Endothelial cell of umbilical vein (primary cell): ENCODE data around the gene SRA1. TPM values are rescaled to one million over a fixed set of nuclear protein-coding genes. Genes with fewer than 3 reads are reported as not detected.
A peak's percentile ranks its signal among the peaks of the same experiment; 100 is the strongest.

Experiments used
- BruUV-seq: library from RNA; stranded (reverse); fragments of 400-500 nt; replicated peaks from 2 replicates; lab custom pipeline; 2021; lab: Mats Ljungman, UMichigan
- CTCF ChIA-PET: fragments of 300-600, 350-600 bp; sonication (Branson Sonifier 250); formaldehyde crosslinking; loops from one replicate; lab custom pipeline; 2021; ENCODE audit warnings: antibody characterized with exemption, inconsistent platforms; lab: Charles Lee
- POLR2A ChIA-PET: fragments of 300-600, 350-600 bp; sonication (Branson Sonifier 250); formaldehyde crosslinking; loops from one replicate; lab custom pipeline; 2021; ENCODE audit warnings: antibody characterized with exemption, inconsistent platforms; lab: Charles Lee
- DNase-seq: peaks from one replicate; pipeline ENCODE4 v3.0.0-alpha.2; 2011; ENCODE audit warnings: low read depth, low spot score
- FAIRE-seq: peaks from 2 replicates; lab custom pipeline; 2011; peaks lifted over from hg19 to GRCh38; lab: Jason Lieb, UNC
- H2AFZ ChIP-seq: 2 replicates; pipeline ENCODE4 v1.6.0; 2012; ENCODE audit warnings: low read depth, low read length, control low read depth, inconsistent platforms
- H3K27ac ChIP-seq: 2 replicates; pipeline ENCODE4 v1.5.1; 2011; ENCODE audit warnings: low read depth, mild to moderate bottlenecking, control low read depth, low read length, moderate library complexity; ENCODE audit not compliant: insufficient read depth
- H3K27me3 ChIP-seq, 2 experiments: 2 replicates each; pipeline versions ENCODE4 v1.6.0 to v1.6.1; 2011; ENCODE audit warnings: low read length in 2 of 2, mixed read lengths in 1 of 2; ENCODE audit not compliant: control insufficient read depth in 2 of 2, insufficient read depth in 2 of 2
- H3K36me3 ChIP-seq, 2 experiments: 2 replicates in 1 of 2; 3 replicates in 1 of 2; pipeline ENCODE4 v1.5.1; 2011; ENCODE audit warnings: low read length in 2 of 2, mild to moderate bottlenecking in 1 of 2, moderate library complexity in 1 of 2; ENCODE audit not compliant: control insufficient read depth in 2 of 2, insufficient read depth in 2 of 2; ENCODE audit errors: extremely low read depth in 1 of 2
- H3K4me1 ChIP-seq: 3 replicates; pipeline ENCODE4 v1.5.1; 2011; ENCODE audit warnings: mild to moderate bottlenecking, low read length; ENCODE audit not compliant: control insufficient read depth, insufficient read depth; ENCODE audit errors: extremely low read depth
- H3K4me2 ChIP-seq: 2 replicates; pipeline ENCODE4 v1.6.1; 2011; ENCODE audit warnings: low read length, control low read depth, mixed read lengths; ENCODE audit not compliant: insufficient read depth
- H3K4me3 ChIP-seq, 3 experiments: fragments of 200-600 bp in 1 of 3; sonication (generic), shearing (Covaris generic) in 1 of 3; replicated peaks in 1 of 3; 2 replicates each; pipeline ENCODE4 v1.5.1; 2011 to 2016; ENCODE audit warnings: control low read depth in 3 of 3, low read length in 3 of 3, mild to moderate bottlenecking in 2 of 3, inconsistent platforms in 1 of 3, low read depth in 1 of 3, moderate library complexity in 1 of 3; ENCODE audit not compliant: insufficient read depth in 1 of 3
- H3K79me2 ChIP-seq: 2 replicates; pipeline ENCODE4 v1.6.0; 2012; ENCODE audit warnings: low read length, inconsistent platforms; ENCODE audit not compliant: control insufficient read depth, insufficient read depth
- H3K9ac ChIP-seq: replicated peaks from 2 replicates; pipeline ENCODE3; 2011; ENCODE audit warnings: low read length, control low read depth; ENCODE audit not compliant: insufficient read depth; ENCODE audit errors: extremely low read depth
- H3K9me1 ChIP-seq: replicated peaks from 3 replicates; pipeline ENCODE4 v1.6.0; 2011; ENCODE audit warnings: mild to moderate bottlenecking, low read length; ENCODE audit not compliant: control insufficient read depth, insufficient read depth; ENCODE audit errors: extremely low read depth
- H3K9me3 ChIP-seq: replicated peaks from 2 replicates; pipeline ENCODE4 v1.5.1; 2012; ENCODE audit warnings: low read length, inconsistent platforms; ENCODE audit not compliant: control insufficient read depth, insufficient read depth
- H4K20me1 ChIP-seq: replicated peaks from 2 replicates; pipeline ENCODE3; 2011; ENCODE audit warnings: mild to moderate bottlenecking, low read length; ENCODE audit not compliant: control insufficient read depth, insufficient read depth; ENCODE audit errors: extremely low read depth
- EZH2 ChIP-seq: IDR thresholded peaks from 2 replicates; pipeline ENCODE4 v1.6.1; 2012; ENCODE audit warnings: borderline replicate concordance, low read depth, mild to moderate bottlenecking, moderate library complexity, low read length, inconsistent platforms; ENCODE audit not compliant: severe bottlenecking
- FOS ChIP-seq: IDR thresholded peaks from 2 replicates; pipeline ENCODE4 v1.6.1; 2011; ENCODE audit warnings: mild to moderate bottlenecking, low read length, moderate library complexity, borderline replicate concordance; ENCODE audit not compliant: insufficient read depth
- GATA2 ChIP-seq: IDR thresholded peaks from 2 replicates; pipeline ENCODE4 v1.7.0; 2011; ENCODE audit warnings: low read depth, mild to moderate bottlenecking, moderate library complexity, mixed read lengths, low read length; ENCODE audit not compliant: insufficient read length, insufficient read depth
- JUN ChIP-seq: IDR thresholded peaks from 2 replicates; pipeline ENCODE4 v1.6.1; 2011; ENCODE audit warnings: borderline replicate concordance, low read depth; ENCODE audit not compliant: insufficient read length, insufficient read depth
- MAX ChIP-seq: IDR thresholded peaks from 2 replicates; pipeline ENCODE4 v1.6.1; 2011; ENCODE audit not compliant: insufficient read depth, insufficient read length
- MYC ChIP-seq: IDR thresholded peaks from one replicate; pipeline ENCODE4 v1.6.1; 2011; ENCODE audit warnings: mild to moderate bottlenecking, low read depth, low read length
- POLR2A ChIP-seq: IDR thresholded peaks from 2 replicates; pipeline ENCODE4 v1.6.1; 2012; ENCODE audit warnings: low read depth, mild to moderate bottlenecking, control low read depth, low read length
- POLR2AphosphoS5 ChIP-seq: IDR thresholded peaks from 2 replicates; pipeline ENCODE4 v1.6.1; 2012; ENCODE audit warnings: low read depth, mild to moderate bottlenecking, control low read depth, low read length, moderate library complexity; ENCODE audit not compliant: insufficient read depth
- dilution Hi-C: fragments of 300-500 bp; cut with MboI; formaldehyde crosslinking; loops from one replicate; pipeline ENCODE4 v1.15.0; 2019; ENCODE audit warnings: low sequenced_read_pairs; ENCODE audit not compliant: extremely low pct_ligation_motif_present
- intact Hi-C: fragments of 100-400 bp; cut with micrococcal nuclease; formaldehyde crosslinking; loops from one replicate; pipeline ENCODE4 v1.10.0; 2022
- polyA plus RNA-seq, 4 experiments: library from polyadenylated mRNA; depleted of rRNA in 3 of 4; stranded (reverse) in 3 of 4; unstranded in 1 of 4; fragments of >200 nt; gene quantifications; 2 replicates each; pipeline versions ENCODE4 v1.2.1 to v1.2.3, GENCODE V29; 2011 to 2012; ENCODE audit warnings: missing spikeins in 1 of 4
- total RNA-seq: library from RNA; stranded (reverse); gene quantifications from 2 replicates; pipeline ENCODE4 v1.2.3, GENCODE V29; 2021
- TF ChIP-seq, protein P1 (sequence below), 2 donors: IDR thresholded peaks; 1 replicate in 1 of 2; 2 replicates in 1 of 2; pipeline ENCODE4 v1.5.1; 2011; ENCODE audit warnings: low read length in 2 of 2, mild to moderate bottlenecking in 2 of 2, moderate library complexity in 2 of 2, control low read depth in 1 of 2, inconsistent platforms in 1 of 2, low read depth in 1 of 2; ENCODE audit not compliant: insufficient read depth in 1 of 2; ENCODE audit errors: extremely low read depth in 1 of 2

The SRA1 gene
- total and polyA plus RNA-seq, 2 donors (not counting 3 experiments of a cell fraction or from before 2014, with no cell fraction given) = 17.6 to 19.7 TPM

GRCh38 chr5:140564196-140565023 lies 7.1 kb upstream of the SRA1 start, which contains the start of the genes APBB3 and SLC35A4:
TSS of gene APBB3 (minus strand) at chr5:140564598. CDS start at chr5:140564245, 353 bp downstream.
TSS of gene SLC35A4 (plus strand) at chr5:140564828. CDS start at chr5:140567170, 2,342 bp downstream.
- peaks cover 9% of the 10 kb centered on the region for H3K79me2 ChIP-seq
- CTCF ChIA-PET = interaction anchor here (0.6 to 3.3 kb wide), 9 partner anchors 17 to 192 kb away, joined by 3 to 22 read pairs (median 6); partner anchors contain the start of genes CD14, EIF4EBP3, IK and NDUFA2
- H3K4me1 ChIP-seq = peaks cover 8% of the 10 kb centered on the region
- BruUV-seq = TSS peak; percentile 18
- H3K4me3 ChIP-seq = peak within 1 kb of the TSS; percentile 49 to 84 (median 73)
- DNase-seq (peak; percentile 97), FAIRE-seq (peak; percentile 97)
- TF ChIP-seq FOS (no peak), JUN (peak; percentile 64), POLR2A (peak; percentile 83), GATA2 (no peak), POLR2AphosphoS5 (peak; percentile 87), EZH2 (no peak), MAX (peak; percentile 97), MYC (peak; percentile 67)
- TF ChIP-seq, protein P1, sequence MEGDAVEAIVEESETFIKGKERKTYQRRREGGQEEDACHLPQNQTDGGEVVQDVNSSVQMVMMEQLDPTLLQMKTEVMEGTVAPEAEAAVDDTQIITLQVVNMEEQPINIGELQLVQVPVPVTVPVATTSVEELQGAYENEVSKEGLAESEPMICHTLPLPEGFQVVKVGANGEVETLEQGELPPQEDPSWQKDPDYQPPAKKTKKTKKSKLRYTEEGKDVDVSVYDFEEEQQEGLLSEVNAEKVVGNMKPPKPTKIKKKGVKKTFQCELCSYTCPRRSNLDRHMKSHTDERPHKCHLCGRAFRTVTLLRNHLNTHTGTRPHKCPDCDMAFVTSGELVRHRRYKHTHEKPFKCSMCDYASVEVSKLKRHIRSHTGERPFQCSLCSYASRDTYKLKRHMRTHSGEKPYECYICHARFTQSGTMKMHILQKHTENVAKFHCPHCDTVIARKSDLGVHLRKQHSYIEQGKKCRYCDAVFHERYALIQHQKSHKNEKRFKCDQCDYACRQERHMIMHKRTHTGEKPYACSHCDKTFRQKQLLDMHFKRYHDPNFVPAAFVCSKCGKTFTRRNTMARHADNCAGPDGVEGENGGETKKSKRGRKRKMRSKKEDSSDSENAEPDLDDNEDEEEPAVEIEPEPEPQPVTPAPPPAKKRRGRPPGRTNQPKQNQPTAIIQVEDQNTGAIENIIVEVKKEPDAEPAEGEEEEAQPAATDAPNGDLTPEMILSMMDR (IDR thresholded peaks at IDR 0.05; ENCODE audit: extremely low read depth in 1 of 2, insufficient read depth in 1 of 2, low read depth in 1 of 2, low read length in 2 of 2) = no peak
- no peaks in the 10 kb centered on the region for H4K20me1 ChIP-seq
- H3K9ac ChIP-seq = peak within 1 kb of the TSS; percentile 87
- peak within 1 kb of the TSS; percentile 94 for H3K4me2 ChIP-seq
- peak within 1 kb of the TSS; percentile 78 for H2AFZ ChIP-seq
- intact Hi-C loops = loop anchor here (1.0 to 2.0 kb wide), 4 partner anchors 30 to 163 kb away; partner anchors contain the start of genes ANKHD1, HARS1, HARS2 and TMCO6
- H3K36me3 ChIP-seq = peaks cover 3 to 23% of the 10 kb centered on the region in 2 experiments
- no peaks in the 10 kb centered on the region for H3K9me3 ChIP-seq
- H3K27me3 ChIP-seq = no peaks in the 10 kb centered on the region
- peak within 1 kb of the TSS; percentile 65 for H3K27ac ChIP-seq
- POLR2A ChIA-PET = no interaction called here
- H3K9me1 ChIP-seq = no peaks in the 10 kb centered on the region
- dilution Hi-C loops = no loop called here
